ENCODE data around the gene PARVA. TPM values are rescaled to one million over a fixed set of nuclear protein-coding genes. Genes with fewer than 3 reads are reported as not detected.

The PARVA gene
- total RNA-seq, 2 donors from 2014 or later: 32.0 to 33.7 TPM

DNA sequence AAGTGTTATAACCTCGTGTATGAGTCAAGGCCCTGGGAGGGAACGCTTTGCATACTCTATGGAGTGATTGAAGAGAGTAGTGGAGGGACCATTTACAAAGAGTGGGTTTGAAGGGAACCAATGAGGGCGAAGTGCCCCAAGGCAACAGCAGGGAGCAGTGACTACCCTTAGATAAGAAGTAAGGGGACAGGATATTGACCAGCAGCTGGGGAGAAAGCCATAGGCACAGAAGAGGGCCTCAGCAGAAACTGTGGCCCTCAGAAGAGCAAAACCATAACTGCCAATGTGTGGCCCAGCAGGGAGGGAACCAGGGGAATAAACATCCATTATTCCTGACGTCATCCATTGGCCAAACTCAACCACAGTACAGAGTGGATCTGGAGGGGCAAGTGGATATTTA, 24.7 kb downstream of the PARVA start:
- TF ChIP-seq, protein P1, sequence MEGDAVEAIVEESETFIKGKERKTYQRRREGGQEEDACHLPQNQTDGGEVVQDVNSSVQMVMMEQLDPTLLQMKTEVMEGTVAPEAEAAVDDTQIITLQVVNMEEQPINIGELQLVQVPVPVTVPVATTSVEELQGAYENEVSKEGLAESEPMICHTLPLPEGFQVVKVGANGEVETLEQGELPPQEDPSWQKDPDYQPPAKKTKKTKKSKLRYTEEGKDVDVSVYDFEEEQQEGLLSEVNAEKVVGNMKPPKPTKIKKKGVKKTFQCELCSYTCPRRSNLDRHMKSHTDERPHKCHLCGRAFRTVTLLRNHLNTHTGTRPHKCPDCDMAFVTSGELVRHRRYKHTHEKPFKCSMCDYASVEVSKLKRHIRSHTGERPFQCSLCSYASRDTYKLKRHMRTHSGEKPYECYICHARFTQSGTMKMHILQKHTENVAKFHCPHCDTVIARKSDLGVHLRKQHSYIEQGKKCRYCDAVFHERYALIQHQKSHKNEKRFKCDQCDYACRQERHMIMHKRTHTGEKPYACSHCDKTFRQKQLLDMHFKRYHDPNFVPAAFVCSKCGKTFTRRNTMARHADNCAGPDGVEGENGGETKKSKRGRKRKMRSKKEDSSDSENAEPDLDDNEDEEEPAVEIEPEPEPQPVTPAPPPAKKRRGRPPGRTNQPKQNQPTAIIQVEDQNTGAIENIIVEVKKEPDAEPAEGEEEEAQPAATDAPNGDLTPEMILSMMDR (IDR thresholded peaks at IDR 0.05): no peak
- TF ChIP-seq POLR2A (IDR thresholded peaks at IDR 0.05): no peak
- ATAC-seq (no peak), DNase-seq (no peak)
- Histone ChIP-seq H3K4me3 (no peak overlapping the region), H3K27me3 (no peaks in the 10 kb centered on the region), H3K36me3 (replicated peaks in 1 of 2; ENCODE audit: insufficient read depth in 1 of 2, low read depth in 2 of 2) (no peaks in the 10 kb centered on the region), H3K9me3 (no peaks in the 10 kb centered on the region), H3K4me1 (peaks cover 51% of the 10 kb centered on the region), H3K27ac (no peak overlapping the region)
- intact Hi-C loops (cut with DNase I): no loop called here
- 85 to 88% methylated on average over 3 to 4 of the region's 4 CpGs for WGBS, 2 donors

DNA sequence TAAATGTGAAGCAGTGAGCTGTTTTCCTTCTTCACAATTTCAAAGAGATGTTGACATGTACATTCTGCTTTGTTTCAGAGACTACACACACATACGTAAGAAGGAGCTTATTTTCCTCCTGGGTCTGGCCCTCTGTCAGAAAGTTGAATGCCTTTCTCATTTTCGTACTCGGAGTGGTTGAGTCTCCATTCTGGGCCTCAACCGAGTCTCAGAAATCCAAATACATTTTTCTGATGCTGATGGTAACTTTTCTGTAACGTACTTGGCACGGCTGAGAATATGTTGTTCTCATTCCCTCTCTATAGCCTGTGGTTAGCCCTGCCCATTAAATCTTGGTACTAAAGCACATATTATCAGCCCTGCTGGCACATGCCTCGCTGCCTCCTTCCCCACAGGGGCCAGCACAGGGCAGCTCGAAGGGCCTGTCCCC, 25.3 kb downstream of the PARVA start:
- H3K4me3 ChIP-seq: no peak overlapping the region
- DNase-seq: no peak
- 74% methylated on average over 8 of the region's 8 CpGs for WGBS, 2 donors
- no peaks in the 10 kb centered on the region for H3K27me3 ChIP-seq
- intact Hi-C loops (cut with DNase I): no loop called here
- no peak for TF ChIP-seq POLR2A (IDR thresholded peaks at IDR 0.05)
- TF ChIP-seq, protein P1 (IDR thresholded peaks at IDR 0.05): no peak
- no peak overlapping the region for H3K27ac ChIP-seq
- H3K36me3 ChIP-seq (replicated peaks in 1 of 2; ENCODE audit: insufficient read depth in 1 of 2, low read depth in 2 of 2): no peaks in the 10 kb centered on the region
- no peak for ATAC-seq
- H3K4me1 ChIP-seq: peaks cover 50% of the 10 kb centered on the region
- H3K9me3 ChIP-seq: no peaks in the 10 kb centered on the region

DNA sequence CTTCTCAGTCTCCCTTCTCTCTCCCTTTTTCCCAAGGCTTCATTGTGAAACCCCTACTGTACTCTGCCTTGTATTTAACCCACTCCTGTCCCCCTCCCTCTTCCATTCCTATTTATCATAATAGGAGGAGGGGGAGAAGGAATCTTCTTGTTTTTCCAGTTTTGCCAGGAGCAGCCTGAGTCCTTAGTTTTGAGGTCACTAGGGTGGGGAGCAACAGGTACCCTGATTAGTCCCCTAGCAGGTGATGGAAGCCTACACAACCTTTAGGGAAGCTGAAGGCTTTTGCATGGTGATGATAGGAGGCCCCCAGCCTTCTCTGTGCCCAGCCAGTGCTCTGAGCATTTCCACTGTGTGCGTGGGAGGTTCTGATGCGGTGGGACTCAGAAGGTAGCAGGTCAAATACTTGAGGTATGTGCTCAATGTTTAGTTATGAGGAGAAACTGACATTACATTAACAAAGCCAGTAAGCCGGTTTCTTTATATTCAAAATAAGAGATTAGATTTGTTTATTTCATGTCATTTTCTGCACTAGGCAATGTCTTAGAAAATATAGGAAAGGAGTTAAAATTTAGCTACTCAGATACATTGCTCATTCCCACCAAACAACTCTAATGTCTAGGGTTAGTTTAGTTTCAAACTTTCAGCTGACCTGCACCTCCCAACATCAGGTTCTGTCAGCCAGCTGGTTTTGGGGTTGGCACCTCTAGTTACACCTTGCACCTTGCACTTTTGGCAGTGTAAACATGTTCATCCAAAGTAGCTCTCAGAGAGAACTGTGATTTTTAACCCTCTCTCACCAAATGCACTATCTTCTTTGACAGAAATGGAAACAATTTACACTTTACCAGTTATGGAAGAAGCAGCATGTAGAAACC, 26.0 kb downstream of the PARVA start:
- Histone ChIP-seq H3K27me3 (no peaks in the 10 kb centered on the region), H3K4me1 (peaks cover 44% of the 10 kb centered on the region), H3K4me3 (no peak overlapping the region), H3K36me3 (replicated peaks in 1 of 2; ENCODE audit: insufficient read depth in 1 of 2, low read depth in 2 of 2) (no peaks in the 10 kb centered on the region), H3K27ac (no peak overlapping the region), H3K9me3 (no peaks in the 10 kb centered on the region)
- TF ChIP-seq, protein P1 (IDR thresholded peaks at IDR 0.05): no peak
- TF ChIP-seq POLR2A (IDR thresholded peaks at IDR 0.05): no peak
- intact Hi-C loops (cut with DNase I): no loop called here
- 33 to 40% methylated on average over 2 to 3 of the region's 3 CpGs for WGBS, 2 donors
- ATAC-seq (no peak), DNase-seq (no peak)

DNA sequence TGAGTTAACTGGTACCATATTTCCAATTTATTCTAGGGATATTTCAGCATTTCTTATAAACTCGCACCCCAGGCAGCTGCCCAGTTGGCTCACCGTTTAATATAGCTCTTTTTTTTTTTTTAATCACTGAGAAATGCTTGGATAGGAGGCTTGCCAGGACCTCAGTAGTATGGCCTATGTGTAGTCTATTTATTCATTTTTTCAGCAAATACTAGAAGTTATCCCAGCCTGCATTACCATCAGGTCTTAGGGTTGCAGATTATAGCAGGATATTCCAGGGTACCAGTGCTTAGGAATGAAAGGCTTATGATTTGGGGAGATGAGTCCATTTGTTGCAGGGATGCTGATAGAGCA, 26.6 kb downstream of the PARVA start:
- DNase-seq (no peak), ATAC-seq (no peak)
- 18 to 24% methylated on average over 2 of the region's 2 CpGs for WGBS, 2 donors
- H3K4me3 ChIP-seq: no peak overlapping the region
- no peaks in the 10 kb centered on the region for H3K27me3 ChIP-seq
- TF ChIP-seq, protein P1 (IDR thresholded peaks at IDR 0.05): no peak
- no peak for TF ChIP-seq POLR2A (IDR thresholded peaks at IDR 0.05)
- H3K36me3 ChIP-seq (replicated peaks in 1 of 2; ENCODE audit: insufficient read depth in 1 of 2, low read depth in 2 of 2): no peaks in the 10 kb centered on the region
- H3K9me3 ChIP-seq: no peaks in the 10 kb centered on the region
- no peak overlapping the region for H3K27ac ChIP-seq
- intact Hi-C loops (cut with DNase I): no loop called here
- peaks cover 38% of the 10 kb centered on the region for H3K4me1 ChIP-seq

DNA sequence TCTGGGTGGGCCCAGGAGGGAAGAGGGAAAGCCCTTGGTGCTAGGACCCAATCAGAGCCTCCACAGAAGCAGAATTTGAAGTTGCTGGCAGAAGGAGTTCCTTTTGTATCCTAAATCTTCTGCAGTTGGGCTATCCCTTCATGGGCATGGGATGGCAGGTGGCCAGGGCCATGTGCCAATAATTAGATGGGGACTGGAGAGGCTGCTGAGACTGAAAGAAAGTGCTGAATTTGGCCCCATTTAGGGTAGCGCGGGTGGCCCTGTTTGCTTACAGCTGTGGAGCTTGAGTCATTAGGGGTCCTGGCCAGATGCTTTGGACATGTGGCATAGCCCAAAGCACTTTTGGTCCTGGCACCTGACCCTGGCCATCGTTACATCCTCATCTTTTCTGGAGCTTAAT, 27.1 kb downstream of the PARVA start:
- intact Hi-C loops (cut with DNase I): no loop called here
- TF ChIP-seq, protein P1 (IDR thresholded peaks at IDR 0.05): no peak
- TF ChIP-seq POLR2A (IDR thresholded peaks at IDR 0.05): no peak
- ATAC-seq: no peak
- Histone ChIP-seq H3K36me3 (replicated peaks in 1 of 2; ENCODE audit: insufficient read depth in 1 of 2, low read depth in 2 of 2) (no peaks in the 10 kb centered on the region), H3K4me1 (peaks cover 36% of the 10 kb centered on the region), H3K27me3 (no peaks in the 10 kb centered on the region), H3K4me3 (no peak overlapping the region), H3K27ac (no peak overlapping the region), H3K9me3 (no peaks in the 10 kb centered on the region)
- DNase-seq: peak in 3 of 4 donors; percentile 32 to 60 (median 36)
- 89 to 92% methylated on average over 3 of the region's 3 CpGs for WGBS, 2 donors

All from body of pancreas (tissue), 4 donors.